Measurements from ENCODE around the gene LRCOL1. TPM values are rescaled to one million over a fixed set of nuclear protein-coding genes. Genes with fewer than 3 reads are reported as not detected.

LRCOL1 gene
- total and polyA plus RNA-seq, 2 of the 8 experiments (the other 6 are each of a cell fraction or from before 2014, with no cell fraction given), result not detected

DNA sequence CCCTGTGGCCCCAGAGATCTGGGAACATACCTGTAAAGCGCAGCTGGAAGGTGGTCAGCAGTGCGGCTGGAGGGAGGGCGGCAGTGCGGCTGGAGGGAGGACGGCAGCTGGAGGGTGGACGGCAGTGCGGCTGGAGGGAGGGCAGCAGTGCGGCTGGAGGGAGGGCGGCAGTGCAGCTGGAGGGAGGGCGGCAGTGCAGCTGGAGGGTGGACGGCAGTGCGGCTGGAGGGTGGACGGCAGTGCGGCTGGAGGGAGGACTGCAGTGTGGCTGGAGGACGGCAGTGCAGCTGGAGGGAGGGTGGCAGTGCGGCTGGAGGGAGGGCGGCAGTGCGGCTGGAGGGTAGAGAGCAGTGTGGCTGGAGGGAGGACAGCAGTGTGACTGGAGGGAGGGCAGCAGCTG lies 23.5 kb downstream of the LRCOL1 start:
- Histone ChIP-seq H2BK15ac (ENCODE audit: low read length) (no peak overlapping the region), H3K56ac (replicated peaks; ENCODE audit: insufficient read length, low read depth, low read length) (no peak overlapping the region), H3K18ac (ENCODE audit: extremely low read depth, low read length) (no peak overlapping the region), H3K36me3 (ENCODE audit: control insufficient read depth in 2 of 4, insufficient read depth in 4 of 4, low read length in 3 of 4) (no peaks in the 10 kb centered on the region), H3K14ac (ENCODE audit: insufficient read length) (no peak overlapping the region), H3K4me3 (ENCODE audit: extremely low read depth in 1 of 4, insufficient read depth in 2 of 4, low read depth in 3 of 4, low read length in 4 of 4) (no peak overlapping the region), H3K27me3 (replicated peaks in 1 of 4; ENCODE audit: control insufficient read depth in 3 of 4, extremely low read depth in 1 of 4, insufficient read depth in 3 of 4, low read length in 3 of 4) (peaks cover 50 to 91% (median 77%) of the 10 kb centered on the region in 4 experiments), H2BK12ac (ENCODE audit: low read depth, low read length) (no peak overlapping the region), H2BK5ac (ENCODE audit: low read depth, low read length) (no peak overlapping the region), H3K4ac (replicated peaks; ENCODE audit: insufficient read length, low read depth, low read length) (no peak overlapping the region), H4K5ac (ENCODE audit: insufficient read length, low read depth, low read length) (no peak overlapping the region), H2AK5ac (ENCODE audit: low read depth, low read length) (no peak overlapping the region), H3K23ac (ENCODE audit: insufficient read length) (no peak overlapping the region), H2BK20ac (ENCODE audit: low read length) (no peak overlapping the region), H3K4me1 (replicated peaks in 1 of 4; ENCODE audit: control insufficient read depth in 3 of 4, insufficient read depth in 4 of 4, low read length in 3 of 4) (peaks cover 0 to 6% (median 4%) of the 10 kb centered on the region in 4 experiments; a peak in 2 of 7 replicates), H3K4me2 (ENCODE audit: insufficient read depth in 1 of 2, low read depth in 2 of 2, low read length in 2 of 2) (no peak overlapping the region), H4K8ac (ENCODE audit: extremely low read depth, insufficient read depth, low read length) (no peak overlapping the region), H3K9me3 (ENCODE audit: insufficient read depth in 2 of 2, low read depth in 1 of 2, low read length in 1 of 2) (peaks cover 0 to 12% of the 10 kb centered on the region in 2 experiments; a peak in 1 of 4 replicates), H3K79me2 (ENCODE audit: control insufficient read depth in 1 of 2, insufficient read depth in 2 of 2, low read length in 2 of 2) (no peaks in the 10 kb centered on the region), H4K20me1 (replicated peaks in 1 of 2; ENCODE audit: control insufficient read depth in 1 of 2, insufficient read depth in 2 of 2, low read length in 2 of 2) (peaks cover 5 to 7% of the 10 kb centered on the region in 2 experiments), H3K27ac (ENCODE audit: low read depth, low read length) (no peak overlapping the region), H4K91ac (replicated peaks; ENCODE audit: insufficient read length, low read length) (no peak overlapping the region), H3K79me1 (ENCODE audit: low read depth, low read length) (no peaks in the 10 kb centered on the region), H2AFZ (ENCODE audit: low read length) (no peak overlapping the region), H3K9ac (replicated peaks in 1 of 4; ENCODE audit: extremely low read depth in 1 of 4, low read depth in 3 of 4, low read length in 3 of 4) (no peak overlapping the region), H2BK120ac (replicated peaks; ENCODE audit: low read depth, low read length) (no peak overlapping the region), H3K23me2 (ENCODE audit: low read depth, low read length) (peaks cover 16% of the 10 kb centered on the region; the same call in 1 of the 2 replicates)
- DNase-seq (ENCODE audit: low read depth in 1 of 2, low spot score in 2 of 2) (no peak), FAIRE-seq (no peak)
- WGBS, 2 experiments (ENCODE audit: extremely low coverage in 1 of 2, insufficient coverage in 1 of 2, insufficient read length in 1 of 2, insufficient replicate concordance in 2 of 2, low coverage in 1 of 2, low lambda C conversion rate in 2 of 2, missing lambda C conversion rate in 1 of 2), result 92% methylated on average over 11 of the region's 18 CpGs; no CpG with 5 or more reads in 1 of the 2 experiments
- ChIA-PET POLR2A (ENCODE audit: partially characterized antibody) (interaction anchor here (1.8 kb wide), 1 partner anchor 32 kb away, joined by 4 read pairs; the partner anchor contains the start of gene P2RX2), CTCF (ENCODE audit: partially characterized antibody) (interaction anchor here (0.7 to 1.2 kb wide), 3 partner anchors 18 to 310 kb away, joined by 3 read pairs; no protein-coding TSS in a partner anchor)
- TF ChIP-seq EGR1 (IDR thresholded peaks at IDR 0.05; ENCODE audit: borderline replicate concordance, low read depth, low read length) (no peak), CTBP2 (IDR thresholded peaks at IDR 0.05; ENCODE audit: borderline replicate concordance, insufficient read depth, insufficient read length, low read length) (no peak), KDM5A (IDR thresholded peaks at IDR 0.05; ENCODE audit: low read length) (no peak), SIN3A (conservative IDR thresholded peaks at IDR 0.05 in 1 of 2, IDR thresholded peaks at IDR 0.05 in 1 of 2; ENCODE audit: low read depth in 1 of 2, low read length in 2 of 2) (no peak), TEAD4 (IDR thresholded peaks at IDR 0.05; ENCODE audit: low read depth, low read length) (no peak), CTCF (IDR thresholded peaks at IDR 0.05; ENCODE audit: control extremely low read depth in 1 of 3, insufficient read depth in 1 of 3, low read depth in 1 of 3, low read length in 3 of 3) (no peak), RFX5 (IDR thresholded peaks at IDR 0.05; ENCODE audit: borderline replicate concordance, low read depth, low read length) (no peak)

Measured in H1 (cell line).